HuH-7.5 (cell line): ENCODE measurements around the gene NFYC.
"Not testable (repeated sequence)": the region's sequence is repeated elsewhere in the genome, so short reads cannot be mapped to it uniquely, and the experiment has no call there.

Experiments used
- DNase-seq: peaks from one replicate; pipeline ENCODE4 v3.0.0; 2011; ENCODE audit warnings: low spot score

The NFYC gene

GRCh38 chr1:40665335-40666171, 26.0 kb upstream of the NFYC start, which contains the start of gene RIMS3:
Gene RIMS3 (minus strand): TSS chr1:40665682. CDS start chr1:40641925, 23,757 bp downstream.
- DNase-seq: peak; percentile 69

DNA sequence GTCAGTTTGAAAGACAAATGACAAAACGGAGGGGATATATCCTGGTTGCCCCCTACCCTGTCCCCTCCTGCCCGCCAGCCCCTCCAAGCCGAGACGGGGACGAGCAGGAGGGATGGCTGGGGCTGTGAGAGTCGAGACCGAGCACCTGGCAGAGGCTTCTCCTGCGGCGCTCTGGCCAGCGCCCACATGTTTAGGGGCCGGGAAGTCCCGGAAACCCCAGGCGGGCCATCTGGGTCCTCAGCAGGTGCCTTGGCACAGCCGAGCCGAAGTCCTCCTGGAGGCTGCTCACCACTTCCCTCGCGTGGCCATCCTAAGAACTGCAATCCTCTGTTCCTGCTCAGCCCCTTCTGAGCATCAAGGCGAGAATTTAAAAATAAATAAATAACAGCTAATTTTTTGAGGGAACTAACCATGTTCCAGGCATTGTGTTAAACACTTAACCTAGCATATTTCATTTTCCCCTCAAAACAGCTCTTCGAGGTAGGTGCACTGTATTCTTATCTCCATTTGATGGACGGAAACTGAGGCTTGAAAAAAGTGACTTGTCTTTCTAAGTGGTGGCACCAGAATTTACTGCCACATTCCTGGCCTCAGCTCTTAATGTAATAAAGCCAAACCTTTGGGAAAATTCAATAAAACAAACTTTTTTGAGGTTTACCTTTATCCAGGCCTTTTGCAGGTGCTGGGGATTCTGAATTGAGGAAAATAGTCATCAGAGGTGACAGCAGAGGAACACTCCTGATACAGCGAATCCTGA, 22.6 kb upstream of the NFYC start:
- DNase-seq: peak; percentile 76

GRCh38 chr1:40673452-40673851, 18.1 kb upstream of the NFYC start:
- DNase-seq: no peak

- no peak for DNase-seq
Observed at GRCh38 chr1:40676501-40676900, 15.0 kb upstream of the NFYC start.

- DNase-seq: no peak
Observed at GRCh38 chr1:40679165-40679953, 12.1 kb upstream of the NFYC start.

DNA sequence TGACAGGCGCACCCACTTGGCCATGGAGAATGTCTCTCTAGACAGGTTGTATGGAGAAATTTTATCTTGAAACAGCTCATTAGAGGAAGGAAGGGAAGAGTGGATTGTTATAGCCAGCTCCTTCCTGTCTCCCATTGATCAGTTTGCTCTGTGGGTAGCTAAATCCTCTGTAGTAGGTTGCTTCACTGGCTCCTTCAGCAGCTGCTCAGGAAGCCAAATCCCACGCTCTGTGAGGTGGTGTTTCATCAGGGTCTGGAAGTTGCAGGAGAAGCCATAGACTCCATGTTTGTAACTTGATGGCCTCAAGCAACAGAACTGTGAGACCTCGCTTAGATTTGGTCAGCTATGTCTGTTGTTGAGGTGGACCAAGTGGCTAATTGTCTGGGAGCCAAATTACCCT, 6.8 kb upstream of the NFYC start:
- DNase-seq: no peak

DNA sequence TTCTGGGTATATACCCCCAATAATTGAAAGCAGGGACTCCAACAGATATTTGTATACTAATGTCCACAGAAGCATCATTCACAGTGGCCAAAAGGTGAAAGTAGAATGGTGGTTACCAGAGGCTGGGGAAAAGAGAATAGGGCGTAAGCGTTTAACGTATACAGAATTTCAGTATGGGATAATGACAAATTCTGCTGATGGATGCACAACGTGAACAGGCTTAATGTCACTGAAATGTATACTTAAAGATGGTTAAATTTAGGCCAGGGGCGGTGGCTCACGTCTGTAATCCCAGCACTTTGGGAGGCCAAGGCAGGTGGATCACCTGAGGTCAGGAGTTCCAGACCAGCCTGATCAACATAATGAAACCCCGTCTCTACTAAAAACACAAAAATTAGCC, 4.4 kb upstream of the NFYC start:
- no peak for DNase-seq

DNA sequence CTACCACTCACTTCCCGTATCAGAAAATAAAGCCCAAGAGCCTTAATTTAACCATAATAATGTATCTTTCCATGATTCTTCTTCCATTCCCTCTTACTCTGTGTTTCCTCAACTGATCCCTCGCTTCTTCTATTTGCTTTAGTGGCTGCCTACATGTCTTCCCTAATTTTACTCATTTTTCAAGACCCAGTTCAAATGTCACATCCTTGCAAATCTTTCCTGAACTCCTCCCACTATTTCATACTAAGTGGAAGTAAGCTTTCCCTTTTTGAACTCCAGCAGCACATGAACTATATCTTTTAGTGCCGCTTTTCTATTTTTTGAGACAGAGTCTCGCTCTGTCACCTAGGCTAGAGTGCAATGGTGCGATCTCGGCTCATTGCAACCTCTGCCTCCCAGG, 3.8 kb upstream of the NFYC start:
- no peak for DNase-seq

DNA sequence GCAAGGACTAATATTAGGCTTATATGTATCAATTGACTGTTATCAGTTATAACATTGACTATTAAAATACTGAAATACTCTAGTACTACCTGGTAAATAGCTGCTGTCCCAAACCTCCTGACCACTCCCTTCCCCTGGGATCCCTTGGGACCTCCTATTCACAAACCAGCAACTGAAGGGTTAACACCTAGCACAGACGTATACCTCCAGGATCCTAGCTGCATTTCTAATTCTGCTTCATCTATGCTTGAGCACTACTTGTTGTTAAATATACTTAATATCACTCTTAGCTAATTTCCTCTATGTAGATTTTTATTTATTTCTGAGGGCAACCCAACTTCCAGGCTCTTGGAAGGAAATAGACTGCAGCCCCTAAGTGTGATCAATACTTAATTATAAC, 1.8 kb upstream of the NFYC start:
- DNase-seq: no peak

GRCh38 chr1:40690771-40691537, 550 bp upstream of the NFYC start:
- DNase-seq: no peak

GRCh38 chr1:40692429-40692895, 958 bp downstream of the NFYC start:
- DNase-seq: no peak

DNA sequence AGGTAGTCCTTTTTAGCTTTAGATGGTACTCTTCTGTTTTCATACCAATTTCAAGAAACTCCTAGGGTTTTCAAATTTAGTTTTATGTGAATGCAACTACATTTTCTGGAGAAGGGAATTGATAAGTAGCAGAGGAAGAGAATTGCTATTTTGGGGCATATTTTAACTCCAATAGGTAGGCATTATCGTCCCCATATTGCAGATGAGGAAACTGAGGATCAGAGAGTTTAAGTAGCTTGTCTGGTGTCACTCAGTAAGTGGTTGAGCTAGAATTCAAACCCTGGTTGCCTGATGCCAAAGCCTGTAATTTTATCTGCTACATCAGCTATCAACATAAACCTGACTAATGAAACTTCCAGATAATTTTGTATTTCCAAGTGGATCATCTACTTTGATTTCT, 1.9 kb downstream of the NFYC start:
- no peak for DNase-seq

DNA sequence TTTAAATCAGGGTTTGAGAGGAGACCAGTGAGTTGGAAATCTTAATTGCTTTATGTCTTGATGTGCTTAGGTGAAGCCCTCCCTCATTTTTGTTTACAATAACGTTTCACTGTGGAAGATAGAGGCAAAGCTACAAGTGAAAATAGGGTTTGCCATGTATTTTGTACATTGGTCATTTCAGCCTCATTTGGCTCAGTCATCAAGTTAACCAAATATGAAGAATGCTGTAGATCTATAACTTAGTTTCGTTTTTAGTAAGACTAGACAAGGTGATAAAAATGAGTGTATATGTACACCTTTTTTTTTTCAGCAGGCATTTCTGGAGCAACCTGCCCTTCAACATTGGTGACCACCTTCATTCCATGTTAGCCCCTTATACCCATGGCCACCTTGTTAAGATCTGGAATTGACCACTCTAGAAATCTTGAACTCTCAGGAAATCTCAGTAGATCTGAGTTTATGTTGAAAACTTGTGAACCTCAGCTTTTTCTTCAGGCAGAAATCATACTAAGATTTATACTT, 2.9 kb downstream of the NFYC start:
- DNase-seq: no peak

GRCh38 chr1:40696294-40696693, 4.8 kb downstream of the NFYC start:
- no peak for DNase-seq

DNA sequence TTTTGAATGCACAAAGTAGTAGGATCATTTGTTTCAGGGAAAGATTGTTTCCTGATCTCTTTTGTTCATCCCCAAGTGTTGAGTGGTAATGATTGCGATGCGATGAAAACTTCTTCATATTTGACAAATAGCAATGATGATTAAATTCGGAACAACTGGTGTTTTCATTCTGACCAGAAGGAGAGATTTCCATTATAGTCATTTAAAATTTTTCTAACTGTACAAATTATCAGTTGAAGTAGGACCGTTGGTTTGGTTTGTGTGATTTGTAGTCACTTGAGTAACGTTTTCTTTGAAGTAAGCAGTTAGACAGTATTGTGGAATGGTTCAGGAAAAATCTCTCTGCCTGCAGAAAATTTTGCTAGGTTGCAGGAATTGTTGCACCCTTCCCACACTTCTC, 5.9 kb downstream of the NFYC start:
- DNase-seq: no peak

- DNase-seq: no peak
Observed at GRCh38 chr1:40699787-40700186, 8.3 kb downstream of the NFYC start.

GRCh38 chr1:40701684-40702083, 10.2 kb downstream of the NFYC start:
- no peak for DNase-seq

- DNase-seq: not testable (repeated sequence)
Observed at GRCh38 chr1:40702810-40703209, 11.3 kb downstream of the NFYC start.

- no peak for DNase-seq
Observed at GRCh38 chr1:40703316-40703715, 11.8 kb downstream of the NFYC start.

- no peak for DNase-seq
Observed at GRCh38 chr1:40704817-40705733, 13.6 kb downstream of the NFYC start.
